ENCODE results near the gene SF3B3.
"Not testable (repeated sequence)": the region's sequence is repeated elsewhere in the genome, so short reads cannot be mapped to it uniquely, and the experiment has no call there.

SF3B3 gene

DNA sequence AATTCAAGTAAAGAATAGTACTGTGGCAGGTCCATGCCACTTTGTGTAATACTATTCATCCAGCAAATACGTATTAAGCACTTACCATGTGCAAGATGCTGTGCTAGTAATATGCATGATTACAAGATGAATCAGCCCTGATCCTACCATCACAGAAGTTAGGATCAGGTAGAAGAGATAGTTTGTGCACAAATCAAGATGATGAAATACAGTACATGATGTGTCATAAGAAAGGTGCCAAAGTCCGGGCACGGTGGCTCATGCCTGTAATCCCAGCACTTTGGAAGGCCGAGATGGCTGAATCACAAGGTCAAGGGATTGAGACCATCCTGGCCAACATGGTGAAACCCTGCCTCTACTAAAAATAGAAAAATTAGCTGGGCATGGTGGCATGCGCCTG lies 11.2 kb upstream of the SF3B3 start:
- no peak for DNase-seq

- no peak for DNase-seq
Measured at GRCh38 chr16:70520612-70521297, 2.9 kb upstream of the SF3B3 start.

DNA sequence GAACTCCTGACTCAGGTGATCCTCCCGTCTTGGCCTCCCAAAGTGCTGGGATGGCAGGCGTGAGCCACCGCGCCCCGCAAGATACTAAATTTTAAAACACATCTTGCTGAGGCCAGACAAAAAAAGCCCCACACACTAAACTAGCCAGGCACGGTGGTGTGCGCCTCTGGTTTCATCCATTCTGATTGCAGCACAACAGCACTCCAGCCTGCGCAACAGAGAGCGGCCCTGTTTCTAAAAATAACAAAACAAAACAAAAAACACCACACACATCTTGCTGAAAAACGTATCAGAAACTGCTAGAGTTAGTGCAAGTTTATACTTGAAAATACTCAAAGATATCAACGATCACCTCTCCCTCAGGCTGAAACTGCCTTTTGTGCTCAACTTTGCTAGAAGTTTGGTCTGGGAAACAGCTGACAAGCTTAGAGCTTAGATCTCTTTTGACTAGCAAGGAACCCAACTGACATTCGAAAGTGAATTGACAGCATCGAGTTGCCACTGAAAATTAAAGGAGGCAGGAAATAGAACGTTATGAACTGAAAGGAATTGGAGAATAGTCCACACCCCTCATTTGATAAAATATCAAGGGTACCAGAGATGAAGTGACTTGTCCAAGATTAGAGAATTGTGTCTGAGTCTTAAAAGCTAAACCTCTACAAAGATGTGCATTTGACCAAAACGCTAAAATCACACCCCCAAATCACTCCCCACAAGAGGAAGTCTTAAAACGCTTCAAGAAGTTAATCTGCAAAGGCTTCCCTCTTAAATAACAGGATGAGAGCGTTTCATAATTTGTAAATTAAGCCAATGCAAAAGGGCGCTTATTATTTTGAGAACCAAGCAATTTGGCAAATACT lies 1.2 kb upstream of the SF3B3 start:
- DNase-seq, result no peak

- DNase-seq, result peak; percentile 78
Measured at GRCh38 chr16:70523076-70523742, 407 bp upstream of the SF3B3 start, which contains the start of gene COG4. Gene COG4, minus strand, starts transcription at chr16:70523554. Its CDS starts 11 bp downstream, at chr16:70523543.

GRCh38 chr16:70524399-70524825 lies 796 bp downstream of the SF3B3 start:
- DNase-seq, result not testable (repeated sequence)

DNA sequence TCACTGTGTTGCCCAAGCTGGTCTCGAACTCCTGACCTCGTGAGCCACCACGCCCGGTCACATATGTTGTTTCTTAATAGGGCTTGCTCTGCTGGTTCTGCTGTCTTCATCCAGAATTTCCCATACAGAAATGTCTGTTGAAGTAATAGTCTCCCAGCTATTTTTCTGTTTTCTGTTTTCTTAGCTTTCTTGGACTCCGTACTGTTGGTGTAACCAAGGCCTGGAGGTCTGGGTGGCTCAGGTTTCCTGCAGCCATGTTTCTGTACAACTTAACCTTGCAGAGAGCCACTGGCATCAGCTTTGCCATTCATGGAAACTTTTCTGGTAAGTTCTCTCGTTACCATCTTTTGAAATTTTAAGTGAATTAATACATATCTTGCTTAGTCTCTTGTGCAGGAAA lies 2.8 kb downstream of the SF3B3 start:
- DNase-seq, result no peak

DNA sequence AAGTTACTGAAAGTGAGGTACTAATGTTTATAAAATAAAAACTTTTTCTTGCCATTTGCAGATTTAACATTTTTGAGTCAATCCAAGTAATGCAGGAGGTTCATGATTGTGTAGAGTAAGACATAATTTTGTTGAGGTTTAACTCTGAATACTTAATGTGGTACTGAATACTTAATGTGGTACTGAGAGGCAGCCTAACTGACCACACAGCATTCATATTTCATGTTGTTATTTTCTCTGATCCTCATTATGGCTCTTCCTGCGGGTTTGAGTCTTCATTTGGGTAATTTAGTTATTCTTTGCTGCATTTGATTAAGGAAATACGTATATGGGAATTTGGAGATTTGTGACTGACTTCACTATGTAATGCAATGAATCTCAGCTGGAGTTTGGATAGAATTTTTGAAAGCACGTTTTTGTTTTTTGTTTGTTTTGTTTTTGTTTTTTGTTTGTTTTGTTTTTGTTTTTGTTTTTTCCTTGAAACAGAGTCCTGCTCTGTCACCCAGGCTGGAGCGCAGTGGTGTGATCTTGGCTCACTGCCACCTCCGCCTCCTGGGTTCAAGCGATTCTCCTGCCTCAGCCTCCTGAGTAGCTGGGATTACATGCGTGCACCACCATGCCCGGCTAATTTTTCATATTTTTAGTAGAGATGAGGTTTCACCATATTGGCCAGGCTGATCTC lies 3.8 kb downstream of the SF3B3 start:
- DNase-seq, result no peak

- no peak for DNase-seq
Measured at GRCh38 chr16:70529051-70529777, 5.6 kb downstream of the SF3B3 start.

GRCh38 chr16:70529954-70530353 lies 6.3 kb downstream of the SF3B3 start:
- DNase-seq, result not testable (repeated sequence)

- no peak for DNase-seq
Measured at GRCh38 chr16:70534971-70535370, 11.4 kb downstream of the SF3B3 start.

DNA sequence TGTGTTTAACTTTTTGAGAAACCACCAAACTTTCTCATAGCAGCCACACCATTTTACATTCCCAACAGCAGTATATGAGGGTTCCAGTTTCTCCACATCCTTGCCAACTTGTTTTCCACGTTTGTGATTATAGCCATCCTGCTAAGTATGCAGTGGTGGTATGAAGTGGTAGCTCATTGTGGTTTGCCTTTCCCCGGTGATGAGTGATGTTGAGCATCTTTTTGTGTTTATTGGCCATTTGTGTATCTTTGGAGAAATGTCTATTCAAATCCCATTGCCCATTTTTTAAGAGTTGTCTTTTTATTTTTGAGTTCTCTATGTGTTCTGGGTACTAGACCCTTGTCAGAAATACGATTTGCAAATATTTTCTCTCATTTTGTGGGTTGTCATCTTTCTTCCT lies 17.4 kb downstream of the SF3B3 start:
- no peak for DNase-seq

- DNase-seq, result no peak
Measured at GRCh38 chr16:70544548-70544947, 20.9 kb downstream of the SF3B3 start.

DNA sequence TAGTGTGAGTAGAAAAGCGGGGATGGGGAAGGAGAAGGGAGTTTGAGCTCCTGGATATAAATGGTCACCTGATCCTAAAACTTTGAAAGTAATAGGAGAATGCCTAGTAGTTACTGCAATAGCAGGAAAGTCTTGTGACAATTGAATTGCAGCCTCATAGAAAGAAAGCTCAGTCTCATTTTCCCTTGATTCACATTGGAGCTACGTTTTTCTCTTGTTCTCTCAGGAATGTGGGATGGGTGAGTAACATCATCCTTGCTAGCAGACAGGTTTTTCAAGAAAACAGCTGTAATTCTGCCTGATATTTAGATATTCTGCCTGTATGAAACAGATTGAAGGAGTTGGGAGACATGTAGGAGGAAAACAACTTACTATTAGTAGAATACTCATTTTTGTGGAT lies 25.3 kb downstream of the SF3B3 start:
- DNase-seq, result no peak

- no peak for DNase-seq
Measured at GRCh38 chr16:70550082-70550481, 26.5 kb downstream of the SF3B3 start.

DNA sequence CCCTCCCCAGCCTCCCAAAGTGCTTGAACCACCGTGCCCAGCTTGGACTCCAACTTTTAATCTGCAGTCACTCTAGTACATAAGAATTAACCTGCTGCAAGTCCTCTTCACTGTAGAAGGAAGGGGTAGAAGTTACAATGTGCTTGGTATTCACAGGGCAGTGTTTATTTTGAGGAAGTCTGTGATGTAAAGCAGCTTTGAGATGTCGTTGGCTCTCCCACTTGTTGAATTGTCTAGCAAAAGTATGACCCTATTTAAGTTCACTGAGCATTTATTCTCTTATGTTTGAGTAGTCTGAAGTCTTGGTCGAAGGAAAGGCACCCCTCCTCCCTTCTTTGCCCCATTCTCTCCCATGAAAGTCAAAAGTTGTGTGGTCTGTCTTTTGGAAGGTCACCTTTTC lies 28.2 kb downstream of the SF3B3 start:
- DNase-seq, result no peak

DNA sequence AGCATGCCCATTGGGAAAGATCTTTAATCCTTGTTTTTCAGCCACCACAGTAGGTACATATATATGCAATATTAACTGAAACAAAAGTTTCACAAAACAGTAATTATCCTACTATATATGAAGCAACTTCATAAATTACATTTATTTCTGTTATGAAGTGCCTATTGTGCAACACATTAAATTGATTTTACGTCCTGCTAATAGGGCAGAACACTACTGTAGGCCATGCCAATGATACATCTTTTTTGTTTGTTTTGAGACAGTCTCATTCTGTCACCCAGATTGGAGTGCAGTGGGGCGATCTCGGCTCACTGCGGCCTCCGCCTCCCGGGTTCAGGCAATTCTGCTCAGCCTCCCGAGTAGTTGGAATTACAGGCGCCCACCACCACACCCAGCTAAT lies 29.1 kb downstream of the SF3B3 start:
- DNase-seq, result no peak

GRCh38 chr16:70553645-70554044 lies 30.0 kb downstream of the SF3B3 start:
- no peak for DNase-seq

- no peak for DNase-seq
Measured at GRCh38 chr16:70556063-70556462, 32.4 kb downstream of the SF3B3 start.

DNA sequence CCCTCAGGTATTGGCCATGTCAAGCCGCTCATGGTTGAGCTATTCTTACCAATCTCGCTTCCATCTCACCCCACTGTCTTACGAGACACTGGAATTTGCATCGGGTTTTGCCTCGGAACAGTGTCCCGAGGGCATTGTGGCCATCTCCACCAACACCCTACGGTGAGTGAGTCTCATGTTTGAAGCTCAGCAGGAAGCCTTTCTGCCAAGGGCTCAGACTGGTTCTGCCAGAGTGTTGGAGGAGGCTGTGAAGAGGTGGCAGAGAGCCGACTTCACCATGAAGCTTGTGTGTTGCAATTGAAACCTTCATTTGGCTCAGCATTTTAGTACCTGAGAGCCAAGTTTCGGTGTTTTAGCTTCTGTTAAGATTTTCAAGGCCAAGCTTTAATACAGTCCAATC lies 38.0 kb downstream of the SF3B3 start:
- no peak for DNase-seq

DNA sequence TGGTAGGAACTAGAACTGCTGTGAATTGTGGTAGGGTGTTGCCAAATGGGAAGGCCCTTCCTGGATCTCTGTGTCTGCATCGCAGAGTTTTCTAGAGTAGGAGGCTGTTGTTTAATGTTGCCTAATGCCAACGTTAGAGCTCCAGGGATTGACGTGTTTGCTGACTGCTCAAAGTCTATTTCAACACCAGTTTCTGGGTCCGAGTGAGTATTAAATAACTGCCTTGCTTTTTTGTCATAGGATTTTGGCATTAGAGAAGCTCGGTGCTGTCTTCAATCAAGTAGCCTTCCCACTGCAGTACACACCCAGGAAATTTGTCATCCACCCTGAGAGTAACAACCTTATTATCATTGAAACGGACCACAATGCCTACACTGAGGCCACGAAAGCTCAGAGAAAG lies 40.0 kb downstream of the SF3B3 start:
- DNase-seq, result no peak

DNA sequence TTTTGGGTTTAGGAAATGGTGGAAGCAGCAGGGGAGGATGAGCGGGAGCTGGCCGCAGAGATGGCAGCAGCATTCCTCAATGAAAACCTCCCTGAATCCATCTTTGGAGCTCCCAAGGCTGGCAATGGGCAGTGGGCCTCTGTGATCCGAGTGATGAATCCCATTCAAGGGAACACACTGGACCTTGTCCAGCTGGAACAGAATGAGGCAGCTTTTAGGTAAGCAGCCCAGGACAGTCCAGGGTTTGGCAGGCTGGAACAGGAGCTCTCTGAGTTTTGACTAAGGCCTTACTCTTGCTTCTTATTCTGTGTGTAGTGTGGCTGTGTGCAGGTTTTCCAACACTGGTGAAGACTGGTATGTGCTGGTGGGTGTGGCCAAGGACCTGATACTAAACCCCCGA lies 41.4 kb downstream of the SF3B3 start:
- DNase-seq, result no peak

DNA sequence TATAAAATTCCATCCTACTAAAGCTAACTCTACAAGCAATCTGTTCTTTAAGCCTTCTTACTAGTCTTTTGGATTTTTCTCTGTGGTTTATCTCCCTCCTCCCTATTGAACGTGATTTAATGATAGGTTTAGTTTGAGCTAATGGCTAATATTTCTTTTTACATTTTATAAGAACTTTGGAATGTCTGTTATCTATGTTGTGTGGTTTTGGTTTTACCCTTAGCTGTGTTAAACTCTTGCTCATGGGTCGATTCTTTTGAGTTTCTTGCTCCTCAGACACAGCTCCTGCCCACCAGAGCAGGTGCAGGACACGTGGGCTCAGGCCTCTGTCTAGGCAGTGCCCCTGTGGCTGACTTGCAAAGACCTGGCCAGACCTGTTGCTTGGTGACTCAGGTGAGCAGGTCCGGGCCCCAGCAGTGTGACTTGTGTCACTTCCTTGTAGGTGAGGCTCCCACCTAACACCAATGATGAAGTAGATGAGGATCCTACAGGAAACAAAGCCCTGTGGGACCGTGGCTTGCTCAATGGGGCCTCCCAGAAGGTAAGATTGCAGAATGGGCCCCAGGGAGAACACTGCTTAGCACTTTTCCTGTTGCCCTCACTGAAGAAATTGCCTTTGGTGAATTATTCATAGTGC lies 45.1 kb downstream of the SF3B3 start:
- DNase-seq, result no peak
